GM10248 (cell line): ENCODE data around the gene MORN2.

Experiments used
- CTCF ChIA-PET: fragments of 300-600 bp; sonication (Branson Sonifier 250); formaldehyde crosslinking; extraction: SDS; loops from one replicate; lab custom pipeline; 2021; ENCODE audit warnings: antibody characterized with exemption; lab: Yijun Ruan, JAX
- POLR2A ChIA-PET: fragments of 350-650 bp; sonication (Branson Sonifier 250); formaldehyde crosslinking; extraction: SDS; loops from one replicate; lab custom pipeline; 2020; ENCODE audit warnings: antibody characterized with exemption; lab: Yijun Ruan, JAX
- DNase-seq: peaks from one replicate; pipeline ENCODE4 v3.0.0; 2012; ENCODE audit errors: extremely low spot score
- CTCF ChIP-seq: IDR thresholded peaks from 2 replicates; pipeline ENCODE4 v1.5.1; 2012; ENCODE audit warnings: mild to moderate bottlenecking, low read depth; ENCODE audit errors: extremely low read depth, missing control alignments, control extremely low read depth

The MORN2 gene

GRCh38 chr2:38875576-38876367 is at the start of gene MORN2, which contains the start of gene DHX57:
MORN2 (plus strand) TSS chr2:38875976.
DHX57 (minus strand) TSS chr2:38875934; CDS start chr2:38868405, 7,529 bp downstream.
- no peak for TF ChIP-seq CTCF
- peak; percentile 95 for DNase-seq
- CTCF ChIA-PET = interaction anchor here (0.7 to 1.2 kb wide), 7 partner anchors 10 to 118 kb away, joined by 3 to 5 read pairs (median 3); no protein-coding TSS in a partner anchor
- POLR2A ChIA-PET = interaction anchor here (0.6 to 1.2 kb wide), 3 partner anchors 11 to 1250 kb away, joined by 3 to 4 read pairs (median 3); partner anchors contain the start of gene SRSF7

GRCh38 chr2:38827539-38828145 is 48.1 kb upstream of the MORN2 start:
- POLR2A ChIA-PET = interaction anchor here (1.2 kb wide), 1 partner anchor 76 kb away, joined by 4 read pairs; the partner anchor contains the start of gene SRSF7

GRCh38 chr2:38828460-38828859 is 47.3 kb upstream of the MORN2 start:
- POLR2A ChIA-PET = interaction anchor here (1.2 kb wide), 1 partner anchor 77 kb away, joined by 4 read pairs; the partner anchor contains the start of gene SRSF7
- no peak for TF ChIP-seq CTCF
- CTCF ChIA-PET = interaction anchor here (1.4 to 1.7 kb wide), 2 partner anchors 9 to 247 kb away, joined by 5 read pairs; no protein-coding TSS in a partner anchor
- no peak for DNase-seq

More at GRCh38 chr2:38827539-38828145, 48.1 kb upstream of the MORN2 start:
- peak; percentile 26 for DNase-seq
- CTCF ChIA-PET = interaction anchor here (1.4 to 1.7 kb wide), 2 partner anchors 8 to 246 kb away, joined by 5 read pairs; no protein-coding TSS in a partner anchor

GRCh38 chr2:38829971-38830370 is 45.8 kb upstream of the MORN2 start:
- DNase-seq = no peak

GRCh38 chr2:38830526-38831159 is 45.1 kb upstream of the MORN2 start:
- ChIA-PET CTCF (no interaction called here), POLR2A (interaction anchor here (0.5 kb wide), 1 partner anchor 155 kb away, joined by 3 read pairs; no protein-coding TSS in a partner anchor)
- TF ChIP-seq CTCF = no peak
- no peak for DNase-seq

More at GRCh38 chr2:38829971-38830370, 45.8 kb upstream of the MORN2 start:
- no peak for TF ChIP-seq CTCF
- POLR2A ChIA-PET = no interaction called here
- CTCF ChIA-PET = no interaction called here

- ChIA-PET POLR2A (interaction anchor here (1.2 kb wide), 1 partner anchor 84 kb away, joined by 5 read pairs; the partner anchor contains the start of gene SRSF7), CTCF (interaction anchor here (1.1 to 2.3 kb wide), 4 partner anchors 8 to 30 kb away, joined by 3 to 6 read pairs (median 4); no protein-coding TSS in a partner anchor)
- DNase-seq = no peak
- peak; percentile 38 for TF ChIP-seq CTCF
Measured at GRCh38 chr2:38835015-38835601, 40.7 kb upstream of the MORN2 start.
